DND-41 (cell line): ENCODE results near the gene MARVELD3.

ENCODE experiments used
- CTCF ChIP-seq: IDR thresholded peaks from 2 replicates; pipeline ENCODE4 v1.5.1; 2012; ENCODE audit warnings: borderline replicate concordance, low read length, moderate library complexity, mild to moderate bottlenecking; ENCODE audit not compliant: poor library complexity, severe bottlenecking; ENCODE audit errors: extremely low read depth
- EZH2 ChIP-seq: IDR thresholded peaks from 3 replicates; pipeline ENCODE4 v1.6.1; 2012; ENCODE audit warnings: borderline replicate concordance, low read depth, mild to moderate bottlenecking, moderate library complexity, low read length, inconsistent platforms; ENCODE audit not compliant: severe bottlenecking

- TF ChIP-seq EZH2, result no peak
- TF ChIP-seq CTCF, result no peak
Observed at GRCh38 chr16:71671165-71671564, 45.2 kb downstream of the MARVELD3 start.
